Small intestine (tissue), 7 donors: ENCODE results near the gene RPP30. TPM values are rescaled to one million over a fixed set of nuclear protein-coding genes. Genes with fewer than 3 reads are reported as not detected.
"Not testable (repeated sequence)": the region's sequence is repeated elsewhere in the genome, so short reads cannot be mapped to it uniquely, and the experiment has no call there.

ENCODE experiments used
- DNase-seq, 2 donors: peaks; one replicate each; pipeline versions ENCODE4 v3.0.0 to v3.0.0-alpha.2; 2013
- FAIRE-seq: peaks from 2 replicates; lab custom pipeline; 2012; peaks lifted over from hg19 to GRCh38; lab: Jason Lieb, UNC
- H3K27ac ChIP-seq, 3 donors: one replicate each; pipeline ENCODE4 v1.5.1; 2013; ENCODE audit warnings: low read length in 2 of 3, mild to moderate bottlenecking in 2 of 3, control low read depth in 1 of 3, inconsistent platforms in 1 of 3, low read depth in 1 of 3, moderate library complexity in 1 of 3
- H3K27me3 ChIP-seq, 3 donors: one replicate each; pipeline ENCODE4 v1.6.1; 2013; ENCODE audit warnings: low read length in 3 of 3, inconsistent platforms in 1 of 3; ENCODE audit not compliant: control insufficient read depth in 3 of 3, insufficient read depth in 3 of 3
- H3K36me3 ChIP-seq, 3 donors: one replicate each; pipeline ENCODE4 v1.6.1; 2013; ENCODE audit warnings: low read length in 3 of 3, inconsistent platforms in 1 of 3, low read depth in 1 of 3, mild to moderate bottlenecking in 1 of 3, moderate library complexity in 1 of 3; ENCODE audit not compliant: control insufficient read depth in 3 of 3, insufficient read depth in 2 of 3
- H3K4me1 ChIP-seq, 3 donors: one replicate each; pipeline ENCODE4 v1.6.1; 2013; ENCODE audit warnings: low read length in 2 of 3, inconsistent platforms in 1 of 3, low read depth in 1 of 3, mild to moderate bottlenecking in 1 of 3, moderate library complexity in 1 of 3; ENCODE audit not compliant: control insufficient read depth in 3 of 3, insufficient read depth in 2 of 3
- H3K4me3 ChIP-seq, 3 donors: one replicate each; pipeline ENCODE4 v1.5.1; 2013; ENCODE audit warnings: low read length in 3 of 3, control low read depth in 1 of 3, inconsistent platforms in 1 of 3, low read depth in 1 of 3, mild to moderate bottlenecking in 1 of 3, moderate library complexity in 1 of 3
- H3K9me3 ChIP-seq, 2 donors: one replicate each; pipeline ENCODE4 v1.6.1; 2013; ENCODE audit warnings: low read depth in 1 of 2, low read length in 1 of 2; ENCODE audit not compliant: control insufficient read depth in 2 of 2, insufficient read depth in 1 of 2
- WGBS, 3 donors: extraction: QIAGEN DNeasy Blood & Tissue Kit; methylation state at CpG; one replicate each; pipeline ENCODE4 v1.1.7; 2013; 5-methylcytosine and 5-hydroxymethylcytosine counted together
- polyA plus RNA-seq, 4 donors: library from polyadenylated mRNA; stranded (reverse) in 3 of 4; unstranded in 1 of 4; fragments of 200-250 nt in 3 of 4; fragments of 120-200 nt in 1 of 4; gene quantifications; one replicate each; pipeline versions ENCODE4 v1.2.1 to v1.2.3, GENCODE V29; 2013
- donor health status: healthy with polysubstance abuse.
- donor health status: control.
- donor health status: control.
- donor health status: Bipolar disorder and iron deficiency.
- donor health status: healthy.

The RPP30 gene
- polyA plus RNA-seq, 4 donors, result 18.4 to 32.9 (median 24.1) TPM

GRCh38 chr10:90893190-90893589 lies 21.4 kb downstream of the RPP30 start:
- H3K27ac ChIP-seq, result no peak overlapping the region
- no peaks in the 10 kb centered on the region for H3K4me1 ChIP-seq
- no peaks in the 10 kb centered on the region for H3K9me3 ChIP-seq
- WGBS, 3 donors, result 95 to 100% (median 96%) methylated on average over 3 of the region's 3 CpGs
- H3K27me3 ChIP-seq, result no peaks in the 10 kb centered on the region
- H3K4me3 ChIP-seq, result no peak overlapping the region
- FAIRE-seq, result no peak
- no peak for DNase-seq
- peaks cover 0 to 22% (median 7%) of the 10 kb centered on the region in 3 donors for H3K36me3 ChIP-seq

GRCh38 chr10:90896916-90897315 lies 25.1 kb downstream of the RPP30 start:
- DNase-seq, H3K4me3 ChIP-seq, H3K4me1 ChIP-seq, H3K27ac ChIP-seq, H3K9me3 ChIP-seq, H3K27me3 ChIP-seq, FAIRE-seq: not testable (repeated sequence)
- peaks cover 3 to 13% (median 11%) of the 10 kb centered on the region in 3 donors for H3K36me3 ChIP-seq
- 48 to 61% (median 58%) methylated on average over 2 of the region's 2 CpGs for WGBS, 3 donors

- no peak for DNase-seq
- H3K27ac ChIP-seq, result no peak overlapping the region
- 80 to 93% (median 86%) methylated on average over 1 of the region's 1 CpG for WGBS, 3 donors
- H3K4me3 ChIP-seq, result no peak overlapping the region
- no peak for FAIRE-seq
- no peaks in the 10 kb centered on the region for H3K27me3 ChIP-seq
- H3K4me1 ChIP-seq, result no peaks in the 10 kb centered on the region
- H3K36me3 ChIP-seq, result peaks cover 2 to 5% (median 5%) of the 10 kb centered on the region in 3 donors
- H3K9me3 ChIP-seq, result no peaks in the 10 kb centered on the region
Observed at GRCh38 chr10:90905925-90906324, 34.2 kb downstream of the RPP30 start.

- FAIRE-seq (no peak), DNase-seq (no peak)
- WGBS, 3 donors, result 53 to 79% (median 65%) methylated on average over 1 of the region's 1 CpG
- Histone ChIP-seq H3K4me3 (no peak overlapping the region), H3K27ac (no peak overlapping the region), H3K27me3 (no peaks in the 10 kb centered on the region), H3K4me1 (no peaks in the 10 kb centered on the region), H3K9me3 (no peaks in the 10 kb centered on the region), H3K36me3 (peaks cover 2 to 3% (median 3%) of the 10 kb centered on the region in 3 donors)
Observed at GRCh38 chr10:90906596-90906995, 34.8 kb downstream of the RPP30 start.

GRCh38 chr10:90911133-90912051 lies 39.6 kb downstream of the RPP30 start:
- WGBS, 3 donors, result 39 to 43% (median 40%) methylated on average over 12 of the region's 12 CpGs
- H3K4me3 ChIP-seq, result no peak overlapping the region
- peaks cover 0 to 3% (median 0%) of the 10 kb centered on the region in 3 donors for H3K27me3 ChIP-seq

GRCh38 chr10:90912174-90912573 lies 40.4 kb downstream of the RPP30 start:
- 69 to 88% (median 74%) methylated on average over 3 to 4 of the region's 4 CpGs for WGBS, 3 donors
- FAIRE-seq, result no peak
- no peak for DNase-seq

More at GRCh38 chr10:90911133-90912051, 39.6 kb downstream of the RPP30 start:
- FAIRE-seq, result no peak
- Histone ChIP-seq H3K36me3 (peaks cover 0 to 2% (median 0%) of the 10 kb centered on the region in 3 donors), H3K4me1 (no peaks in the 10 kb centered on the region), H3K27ac (no peak overlapping the region), H3K9me3 (no peaks in the 10 kb centered on the region)
- DNase-seq, result peak; percentile 67 to 81

GRCh38 chr10:90912854-90913479 lies 41.2 kb downstream of the RPP30 start:
- no peak for FAIRE-seq

More at GRCh38 chr10:90912174-90912573, 40.4 kb downstream of the RPP30 start:
- no peak overlapping the region for H3K27ac ChIP-seq
- H3K4me3 ChIP-seq, result no peak overlapping the region
- H3K36me3 ChIP-seq, result peaks cover 0 to 2% (median 0%) of the 10 kb centered on the region in 3 donors
- H3K4me1 ChIP-seq, result no peaks in the 10 kb centered on the region
- H3K27me3 ChIP-seq, result peaks cover 0 to 3% (median 0%) of the 10 kb centered on the region in 3 donors
- no peaks in the 10 kb centered on the region for H3K9me3 ChIP-seq

GRCh38 chr10:90913774-90914420 lies 42.1 kb downstream of the RPP30 start:
- H3K36me3 ChIP-seq, result no peaks in the 10 kb centered on the region
- DNase-seq (no peak), FAIRE-seq (no peak)
- no peaks in the 10 kb centered on the region for H3K9me3 ChIP-seq
- H3K27ac ChIP-seq, result no peak overlapping the region
- 87 to 92% (median 89%) methylated on average over 2 of the region's 2 CpGs for WGBS, 3 donors
- H3K4me3 ChIP-seq, result no peak overlapping the region
- H3K4me1 ChIP-seq, result no peaks in the 10 kb centered on the region
- H3K27me3 ChIP-seq, result peaks cover 0 to 3% (median 0%) of the 10 kb centered on the region in 3 donors

More at GRCh38 chr10:90912854-90913479, 41.2 kb downstream of the RPP30 start:
- H3K27ac ChIP-seq, result no peak overlapping the region
- no peaks in the 10 kb centered on the region for H3K9me3 ChIP-seq
- H3K36me3 ChIP-seq, result no peaks in the 10 kb centered on the region
- H3K4me3 ChIP-seq, result no peak overlapping the region
- no peak for DNase-seq
- WGBS, 3 donors, result 91 to 93% (median 92%) methylated on average over 7 of the region's 7 CpGs
- peaks cover 0 to 3% (median 0%) of the 10 kb centered on the region in 3 donors for H3K27me3 ChIP-seq
- no peaks in the 10 kb centered on the region for H3K4me1 ChIP-seq
